Right renal pelvis (tissue), 4 donors: ENCODE measurements around the gene MAPK7. TPM values are rescaled to one million over a fixed set of nuclear protein-coding genes. Genes with fewer than 3 reads are reported as not detected.
"Not testable (repeated sequence)": the region's sequence is repeated elsewhere in the genome, so short reads cannot be mapped to it uniquely, and the experiment has no call there.

Experiments
- DNase-seq, 4 donors: peaks; one replicate each; pipeline ENCODE4 v3.0.0-alpha.2; 2013; ENCODE audit warnings: low read depth in 4 of 4, low spot score in 3 of 4, missing footprints in 1 of 4
- polyA plus RNA-seq, 4 donors: library from polyadenylated mRNA; unstranded; fragments of 120-200 nt; gene quantifications; one replicate each; pipeline ENCODE4 v1.2.1, GENCODE V29; 2013; ENCODE audit not compliant: insufficient read length in 4 of 4

MAPK7 gene
- polyA plus RNA-seq, 4 donors = 22.9 to 27.9 (median 26.2) TPM

GRCh38 chr17:19342611-19343255 is 35.6 kb upstream of the MAPK7 start:
- DNase-seq = no peak

- DNase-seq = no peak
Measured at GRCh38 chr17:19343256-19343630, 35.1 kb upstream of the MAPK7 start.

- no peak for DNase-seq
Measured at GRCh38 chr17:19343671-19344151, 34.6 kb upstream of the MAPK7 start.

- no peak for DNase-seq
Measured at GRCh38 chr17:19344311-19345066, 33.8 kb upstream of the MAPK7 start.

GRCh38 chr17:19345067-19345460 is 33.2 kb upstream of the MAPK7 start:
- DNase-seq = no peak

GRCh38 chr17:19345486-19346350 is 32.6 kb upstream of the MAPK7 start:
- DNase-seq = no peak

- DNase-seq = no peak
Measured at GRCh38 chr17:19346351-19347255, 31.7 kb upstream of the MAPK7 start.

GRCh38 chr17:19347323-19348080 is 30.8 kb upstream of the MAPK7 start:
- DNase-seq = no peak

GRCh38 chr17:19348081-19348650 is 30.1 kb upstream of the MAPK7 start:
- DNase-seq = no peak

GRCh38 chr17:19348806-19349205 is 29.5 kb upstream of the MAPK7 start:
- no peak for DNase-seq

GRCh38 chr17:19353401-19353800 is 24.9 kb upstream of the MAPK7 start:
- DNase-seq = not testable (repeated sequence)

- DNase-seq = no peak
Measured at GRCh38 chr17:19354748-19355147, 23.6 kb upstream of the MAPK7 start.

- no peak for DNase-seq
Measured at GRCh38 chr17:19357351-19357750, 20.9 kb upstream of the MAPK7 start.

- no peak for DNase-seq
Measured at GRCh38 chr17:19357761-19358160, 20.5 kb upstream of the MAPK7 start.

- DNase-seq = no peak
Measured at GRCh38 chr17:19359151-19359550, 19.1 kb upstream of the MAPK7 start.

GRCh38 chr17:19359856-19360255 is 18.4 kb upstream of the MAPK7 start:
- no peak for DNase-seq

GRCh38 chr17:19360772-19361171 is 17.5 kb upstream of the MAPK7 start:
- no peak for DNase-seq

GRCh38 chr17:19361326-19361725 is 17.0 kb upstream of the MAPK7 start:
- no peak for DNase-seq

- no peak for DNase-seq
Measured at GRCh38 chr17:19361944-19362276, 16.4 kb upstream of the MAPK7 start.
